GM18907 (cell line): ENCODE measurements around the gene LMX1A.

ENCODE experiments used
- ATAC-seq: cut with Tn5 transposase; IDR thresholded peaks from one replicate; pipeline ENCODE4 v1.9.1; 2021; ENCODE audit warnings: mild to moderate bottlenecking, moderate library complexity; ENCODE audit not compliant: unreplicated experiment

LMX1A gene

GRCh38 chr1:165355977-165356811 lies at the start of gene LMX1A:
Gene LMX1A, minus strand, starts transcription at chr1:165356715. Its CDS starts 1,156 bp downstream, at chr1:165355559.
- no peak for ATAC-seq

- peak; percentile 73 for ATAC-seq
Measured at GRCh38 chr1:165403835-165404482, 47.4 kb upstream of the LMX1A start.

GRCh38 chr1:165402517-165403111 lies 46.1 kb upstream of the LMX1A start:
- ATAC-seq = no peak

GRCh38 chr1:165397944-165398343 lies 41.4 kb upstream of the LMX1A start:
- ATAC-seq = no peak

GRCh38 chr1:165395901-165396300 lies 39.4 kb upstream of the LMX1A start:
- ATAC-seq = no peak

GRCh38 chr1:165395478-165395877 lies 39.0 kb upstream of the LMX1A start:
- no peak for ATAC-seq

GRCh38 chr1:165392634-165393571 lies 36.4 kb upstream of the LMX1A start:
- ATAC-seq = peak; percentile 99

- ATAC-seq = no peak
Measured at GRCh38 chr1:165389609-165390008, 33.1 kb upstream of the LMX1A start.

- no peak for ATAC-seq
Measured at GRCh38 chr1:165387961-165388360, 31.4 kb upstream of the LMX1A start.

- no peak for ATAC-seq
Measured at GRCh38 chr1:165387505-165387904, 31.0 kb upstream of the LMX1A start.

GRCh38 chr1:165383599-165384405 lies 27.3 kb upstream of the LMX1A start:
- no peak for ATAC-seq

- ATAC-seq = no peak
Measured at GRCh38 chr1:165383067-165383466, 26.6 kb upstream of the LMX1A start.

GRCh38 chr1:165381745-165382505 lies 25.4 kb upstream of the LMX1A start:
- ATAC-seq = no peak

GRCh38 chr1:165376811-165377311 lies 20.3 kb upstream of the LMX1A start:
- peak; percentile 32 for ATAC-seq

- ATAC-seq = peak; percentile 58
Measured at GRCh38 chr1:165376041-165376810, 19.7 kb upstream of the LMX1A start.

GRCh38 chr1:165375623-165376022 lies 19.1 kb upstream of the LMX1A start:
- ATAC-seq = no peak

- no peak for ATAC-seq
Measured at GRCh38 chr1:165371588-165372225, 15.2 kb upstream of the LMX1A start.
